VCaP (cell line): ENCODE data around the gene TM9SF2.

ENCODE experiments used
- H3K27ac ChIP-seq: fragments of 450-650 bp; 2 replicates; pipeline ENCODE4 v1.5.1; 2017
- TF ChIP-seq, protein P1 (sequence below): fragments of 450-650 bp; conservative IDR thresholded peaks from 2 replicates; pipeline ENCODE4 v1.5.1; 2017; ENCODE audit warnings: mild to moderate bottlenecking, moderate library complexity

The TM9SF2 gene

GRCh38 chr13:99467764-99468163, 33.5 kb upstream of the TM9SF2 start:
- TF ChIP-seq, protein P1, sequence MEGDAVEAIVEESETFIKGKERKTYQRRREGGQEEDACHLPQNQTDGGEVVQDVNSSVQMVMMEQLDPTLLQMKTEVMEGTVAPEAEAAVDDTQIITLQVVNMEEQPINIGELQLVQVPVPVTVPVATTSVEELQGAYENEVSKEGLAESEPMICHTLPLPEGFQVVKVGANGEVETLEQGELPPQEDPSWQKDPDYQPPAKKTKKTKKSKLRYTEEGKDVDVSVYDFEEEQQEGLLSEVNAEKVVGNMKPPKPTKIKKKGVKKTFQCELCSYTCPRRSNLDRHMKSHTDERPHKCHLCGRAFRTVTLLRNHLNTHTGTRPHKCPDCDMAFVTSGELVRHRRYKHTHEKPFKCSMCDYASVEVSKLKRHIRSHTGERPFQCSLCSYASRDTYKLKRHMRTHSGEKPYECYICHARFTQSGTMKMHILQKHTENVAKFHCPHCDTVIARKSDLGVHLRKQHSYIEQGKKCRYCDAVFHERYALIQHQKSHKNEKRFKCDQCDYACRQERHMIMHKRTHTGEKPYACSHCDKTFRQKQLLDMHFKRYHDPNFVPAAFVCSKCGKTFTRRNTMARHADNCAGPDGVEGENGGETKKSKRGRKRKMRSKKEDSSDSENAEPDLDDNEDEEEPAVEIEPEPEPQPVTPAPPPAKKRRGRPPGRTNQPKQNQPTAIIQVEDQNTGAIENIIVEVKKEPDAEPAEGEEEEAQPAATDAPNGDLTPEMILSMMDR = no peak
- no peak overlapping the region for H3K27ac ChIP-seq

DNA sequence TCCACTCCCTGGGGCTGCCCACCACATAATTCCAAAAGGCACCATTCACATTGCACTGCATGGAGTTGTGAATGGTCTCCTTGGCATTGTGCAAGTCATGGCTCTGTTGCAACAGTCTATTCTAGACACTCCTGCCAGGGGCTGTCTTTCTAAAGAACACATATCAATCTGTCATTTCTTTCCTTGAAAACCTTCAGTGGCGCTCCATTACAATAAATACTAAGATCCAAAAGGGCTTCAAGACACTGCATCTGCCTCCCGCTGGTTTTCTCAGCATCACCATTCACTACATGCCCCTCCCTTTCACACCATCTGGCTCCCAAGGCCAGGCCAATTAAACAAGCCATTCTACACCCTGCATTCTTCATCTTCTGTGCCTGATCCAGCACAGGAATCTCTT, 32.2 kb upstream of the TM9SF2 start:
- TF ChIP-seq, protein P1 = no peak
- no peak overlapping the region for H3K27ac ChIP-seq

- TF ChIP-seq, protein P1 = no peak
- no peak overlapping the region for H3K27ac ChIP-seq
Observed at GRCh38 chr13:99470027-99470426, 31.2 kb upstream of the TM9SF2 start.

DNA sequence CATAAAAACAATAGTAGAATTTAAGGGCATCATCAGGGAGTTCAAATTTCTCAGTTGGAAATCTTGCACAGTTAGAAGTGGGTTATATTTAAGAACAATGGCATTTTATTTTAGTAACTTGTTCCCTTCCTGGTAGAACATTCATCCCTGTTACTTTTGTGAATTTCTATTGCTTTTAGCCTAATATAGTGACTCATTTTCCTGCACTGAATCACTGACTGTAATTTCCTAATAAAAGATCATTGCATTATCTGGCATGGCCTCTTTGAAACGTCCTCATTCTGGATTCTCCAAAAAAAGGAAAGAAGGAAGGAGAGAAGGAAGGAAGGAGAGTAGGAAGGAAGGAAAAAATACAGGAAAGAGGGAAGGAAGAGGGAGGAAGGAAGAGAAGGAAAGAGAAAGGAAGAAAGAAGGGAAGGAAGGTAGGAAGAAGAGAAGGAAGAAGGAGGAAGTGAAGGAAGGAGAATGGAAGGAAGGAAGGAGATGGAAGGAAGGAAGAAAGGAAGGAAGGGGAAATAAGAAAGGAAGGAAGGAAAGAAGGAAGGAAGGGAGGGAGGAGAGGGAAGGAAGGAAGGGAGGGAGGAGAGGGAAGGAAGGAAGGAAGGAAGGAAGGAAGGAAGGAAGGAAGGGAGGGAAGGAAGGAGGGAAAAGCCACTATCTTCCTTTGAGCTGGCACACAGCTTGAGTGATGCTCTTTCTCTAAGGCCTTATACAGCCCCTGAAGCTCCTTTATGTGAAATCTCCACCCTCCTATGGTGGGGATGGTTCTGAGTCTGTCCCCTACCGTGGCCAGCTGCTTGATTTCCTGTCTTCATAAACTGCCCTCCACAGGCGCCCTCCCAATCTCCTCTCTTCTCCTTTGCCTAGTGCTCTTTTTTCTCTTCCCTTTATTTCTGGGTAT, 29.8 kb upstream of the TM9SF2 start:
- TF ChIP-seq, protein P1 = no peak
- H3K27ac ChIP-seq = no peak overlapping the region

GRCh38 chr13:99472122-99472440, 29.2 kb upstream of the TM9SF2 start:
- no peak overlapping the region for H3K27ac ChIP-seq
- TF ChIP-seq, protein P1 = no peak

- H3K27ac ChIP-seq = no peak overlapping the region
- TF ChIP-seq, protein P1 = no peak
Observed at GRCh38 chr13:99473515-99473914, 27.8 kb upstream of the TM9SF2 start.

- H3K27ac ChIP-seq = no peak overlapping the region
- TF ChIP-seq, protein P1 = no peak
Observed at GRCh38 chr13:99476648-99477047, 24.6 kb upstream of the TM9SF2 start.
